GM18517 (cell line): ENCODE measurements around the gene TAF15.
A peak's percentile ranks its signal among the peaks of the same experiment; 100 is the strongest.

Experiments
- ATAC-seq: cut with Tn5 transposase; IDR thresholded peaks from one replicate; pipeline ENCODE4 v1.9.1; 2021; ENCODE audit warnings: mild to moderate bottlenecking, moderate library complexity; ENCODE audit not compliant: unreplicated experiment

TAF15 gene

DNA sequence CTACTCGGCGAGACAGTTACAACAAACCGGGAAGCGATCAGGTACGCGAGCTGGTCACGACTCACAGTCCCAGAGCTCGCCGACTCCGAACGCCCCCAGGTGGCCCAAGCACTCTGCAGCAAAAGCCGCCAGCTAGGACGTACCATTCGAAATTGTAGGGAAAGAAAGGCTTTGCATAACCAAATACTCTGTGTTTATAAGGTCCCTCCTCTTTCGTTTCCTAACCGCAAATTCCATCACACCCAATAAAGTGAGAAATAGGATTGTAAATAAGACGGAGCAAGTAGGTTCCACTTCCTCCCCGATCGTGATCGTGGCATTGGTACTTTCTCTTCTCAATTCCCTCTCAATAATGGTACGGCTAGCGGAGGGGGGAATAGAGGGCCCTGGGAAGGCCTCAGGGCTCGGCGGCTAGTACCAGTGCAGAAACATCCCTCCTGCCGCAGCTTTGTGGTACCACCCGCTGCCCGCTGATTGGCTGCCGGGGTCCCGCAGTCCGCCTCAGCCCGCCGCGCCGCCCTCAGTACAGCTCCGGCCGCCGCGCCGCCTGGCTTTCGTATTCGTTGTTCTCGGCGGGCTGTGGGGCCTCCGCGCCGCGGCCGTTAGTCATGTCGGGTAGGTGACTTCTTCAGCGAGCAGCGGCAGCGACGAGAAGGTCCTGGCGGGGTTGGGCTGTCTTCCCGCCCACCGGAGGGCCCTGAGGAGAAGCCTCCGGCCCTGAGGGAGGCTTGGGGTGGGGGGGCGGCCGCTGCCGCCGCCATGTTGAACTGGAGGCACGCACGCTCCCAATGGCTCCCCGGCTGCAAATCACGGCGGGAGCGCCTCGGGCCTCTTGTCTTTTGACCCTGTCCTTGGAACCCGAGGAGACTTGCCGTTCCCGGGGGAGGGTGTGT is at the start of gene TAF15:
TSS of gene TAF15 (plus strand) at position 523 of the 893 bp plus-strand sequence. CDS start at position 609, 86 bp downstream.
- peak; percentile 89 for ATAC-seq

DNA sequence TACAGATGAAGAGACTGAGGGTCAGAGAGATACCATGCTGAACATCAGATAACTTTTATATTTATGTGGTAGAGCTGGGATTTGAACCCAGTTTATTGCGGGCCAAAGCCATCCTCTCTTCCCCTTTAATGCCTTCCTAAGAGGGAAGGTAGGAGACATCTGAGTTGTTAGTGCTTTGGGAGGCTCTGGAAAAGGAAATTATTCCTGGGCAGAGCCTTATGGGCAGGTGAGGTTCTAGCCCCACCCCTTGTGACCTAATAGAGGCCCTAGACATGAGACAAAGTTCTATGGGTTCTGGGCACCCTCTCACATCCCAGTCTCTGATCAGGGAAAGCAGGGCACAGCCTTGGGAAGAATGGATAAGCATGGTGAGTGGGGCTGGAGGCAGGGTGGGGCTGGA is 48.7 kb upstream of the TAF15 start, which contains the start of gene C17orf50:
TSS of gene C17orf50 (plus strand) at position 301 of the 400 bp plus-strand sequence. CDS start at position 356, 55 bp downstream.
- ATAC-seq: no peak

DNA sequence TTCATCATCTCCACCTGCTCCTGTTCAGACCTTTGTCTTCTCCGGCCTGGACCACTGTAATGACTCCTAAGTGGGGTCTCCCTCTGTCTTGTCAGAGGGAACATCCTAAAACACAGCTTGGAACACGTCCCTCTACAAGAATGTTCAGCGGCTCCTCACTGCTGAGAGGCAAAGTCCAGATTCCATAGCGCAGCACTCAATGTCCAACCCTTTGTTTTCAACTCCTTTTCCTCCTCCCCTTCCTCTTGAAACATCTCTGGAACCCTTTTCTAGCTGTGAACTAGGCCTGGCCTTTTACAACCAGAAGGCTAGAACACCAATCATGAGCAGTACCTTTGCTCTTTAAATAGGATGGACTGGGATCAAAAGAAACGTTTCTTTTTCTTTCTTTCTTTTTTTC is 47.7 kb upstream of the TAF15 start:
- no peak for ATAC-seq

DNA sequence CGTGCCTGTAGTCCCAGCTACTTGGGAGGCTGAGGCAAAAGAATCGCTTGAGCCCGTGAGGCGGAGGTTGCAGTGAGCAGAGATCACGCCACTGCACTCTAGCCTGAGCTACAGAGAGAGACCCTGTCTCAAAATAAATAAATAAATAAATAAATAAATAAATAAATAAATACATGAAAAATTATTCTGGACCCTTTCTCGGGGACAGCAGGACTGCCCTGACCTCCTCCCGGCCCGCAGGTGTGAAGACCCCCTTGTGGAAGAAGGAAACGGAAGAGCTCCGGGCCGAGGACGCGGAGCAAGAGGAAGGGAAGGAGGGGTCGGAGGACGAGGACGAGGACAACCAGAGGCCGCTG is 45.5 kb upstream of the TAF15 start:
- peak; percentile 17 for ATAC-seq

DNA sequence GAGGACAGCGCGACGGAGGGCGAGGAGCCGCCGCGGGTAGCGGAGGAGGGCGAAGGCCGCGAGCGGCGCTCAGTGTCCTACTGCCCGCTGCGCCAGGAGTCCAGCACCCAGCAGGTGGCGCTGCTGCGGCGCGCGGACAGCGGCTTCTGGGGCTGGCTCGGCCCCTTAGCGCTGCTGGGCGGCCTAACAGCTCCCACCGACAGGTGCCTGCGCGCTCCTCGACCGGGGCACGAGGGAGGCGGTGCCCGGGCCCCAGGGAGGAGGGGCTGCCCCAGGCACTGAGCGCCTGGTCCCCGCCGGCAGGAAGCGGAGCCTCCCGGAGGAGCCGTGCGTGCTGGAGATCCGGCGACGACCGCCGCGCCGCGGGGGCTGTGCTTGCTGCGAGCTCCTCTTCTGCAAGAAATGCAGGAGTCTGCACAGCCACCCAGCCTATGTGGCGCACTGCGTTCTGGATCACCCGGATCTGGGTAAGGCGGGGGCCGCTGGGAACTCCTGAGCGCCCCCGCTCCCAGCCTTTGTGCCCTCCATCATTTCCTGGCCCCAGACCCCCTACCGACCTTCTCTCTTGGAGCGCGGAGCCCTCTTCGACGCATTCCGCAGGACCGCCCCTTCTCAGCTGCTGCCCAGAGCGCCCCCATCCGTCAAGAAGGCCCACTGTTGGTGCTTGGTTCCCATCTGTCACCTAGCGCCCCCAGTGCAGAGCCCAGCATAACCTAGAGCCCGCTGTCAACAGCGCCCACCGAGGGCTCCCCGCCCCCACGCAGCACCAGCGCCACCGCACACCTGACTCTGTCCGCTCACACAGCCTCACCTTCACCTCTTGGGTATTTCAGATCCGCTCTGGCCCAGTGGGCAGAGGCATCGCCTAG is 44.9 kb upstream of the TAF15 start:
- peak; percentile 73 for ATAC-seq

DNA sequence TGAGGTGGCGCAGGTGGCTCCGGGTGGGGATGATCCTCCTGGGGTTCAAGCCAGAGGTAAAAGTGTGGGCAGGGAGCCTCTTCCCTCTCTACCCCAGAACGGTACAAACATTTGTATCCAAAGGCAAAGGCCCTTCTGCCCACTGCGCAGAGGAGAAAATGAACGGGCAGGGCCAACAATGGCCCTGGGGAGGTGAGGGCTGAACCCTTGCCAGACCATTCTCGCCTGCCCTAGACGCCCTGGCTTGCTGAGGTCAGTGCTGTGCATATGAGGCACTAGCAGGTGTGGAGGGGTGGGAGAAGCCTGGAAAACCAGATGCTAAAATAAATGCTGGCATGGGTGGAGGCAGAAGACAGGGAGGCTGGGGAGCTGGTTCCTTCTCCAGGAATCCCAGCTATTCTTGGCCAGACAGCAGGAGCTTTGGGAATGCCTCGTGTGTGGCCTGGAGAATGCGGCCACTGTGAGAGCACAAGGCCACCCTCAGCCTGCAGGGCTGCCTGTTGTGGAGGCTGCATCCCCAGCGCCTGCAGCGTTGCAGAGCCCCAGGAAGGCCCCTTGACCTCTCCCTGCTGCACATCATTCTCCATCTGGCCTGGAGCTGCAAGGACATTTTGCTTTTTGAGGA is 44.1 kb upstream of the TAF15 start:
- ATAC-seq: no peak

DNA sequence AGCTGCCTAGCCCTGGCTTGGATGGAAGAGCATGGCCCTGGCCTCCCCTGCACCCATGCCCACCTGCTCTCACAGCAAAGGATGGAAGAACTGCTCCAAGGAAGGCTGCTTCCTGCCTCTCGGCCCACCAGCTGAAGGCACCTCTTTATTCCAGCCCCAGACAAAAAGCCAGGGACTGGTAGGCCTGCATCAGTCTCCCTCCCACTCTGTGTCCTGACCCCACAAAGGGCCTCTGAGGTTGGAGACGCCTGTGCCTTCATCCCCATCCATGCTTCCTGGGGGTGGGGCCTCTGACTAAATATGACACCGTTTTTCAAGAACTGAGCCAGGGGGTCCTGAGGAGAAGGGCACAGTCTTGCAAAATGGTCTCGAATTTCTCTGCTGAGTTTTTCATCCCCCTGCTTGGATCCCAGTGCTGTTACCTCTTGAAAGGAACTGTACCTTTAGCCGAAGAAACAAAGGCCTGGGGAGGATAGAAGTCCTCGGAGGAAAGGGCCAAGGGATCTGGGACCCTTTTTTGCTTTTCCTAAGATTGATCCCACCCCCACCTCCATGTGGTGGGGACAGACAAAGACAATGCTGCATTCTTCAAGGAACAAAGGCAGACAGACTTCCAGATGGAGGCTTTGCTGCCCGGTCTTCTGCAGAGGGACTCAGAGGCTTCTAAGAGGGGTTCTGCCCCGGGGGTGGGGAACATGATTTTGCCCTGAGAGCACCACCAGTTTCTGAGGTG is 43.4 kb upstream of the TAF15 start:
- no peak for ATAC-seq

DNA sequence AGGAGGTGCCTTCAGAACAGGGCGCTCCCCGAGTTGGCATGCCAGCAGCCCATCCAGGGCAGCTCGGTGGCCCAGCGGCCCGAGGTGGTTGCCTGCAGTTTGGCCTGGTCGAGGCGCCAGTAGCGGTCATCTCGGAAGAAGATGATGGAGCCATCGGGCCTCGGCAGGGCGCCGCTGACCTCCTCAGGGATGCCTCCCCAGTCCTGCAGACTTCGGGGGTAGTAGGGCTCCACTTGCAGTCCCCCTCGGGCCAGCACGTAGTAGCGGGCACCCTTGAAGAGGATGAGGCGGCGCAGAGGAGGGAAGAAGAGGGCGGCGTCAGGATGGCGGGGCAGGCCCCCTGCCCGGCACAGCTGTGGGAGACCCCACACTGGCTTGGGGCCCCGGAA is 42.8 kb upstream of the TAF15 start:
- no peak for ATAC-seq

DNA sequence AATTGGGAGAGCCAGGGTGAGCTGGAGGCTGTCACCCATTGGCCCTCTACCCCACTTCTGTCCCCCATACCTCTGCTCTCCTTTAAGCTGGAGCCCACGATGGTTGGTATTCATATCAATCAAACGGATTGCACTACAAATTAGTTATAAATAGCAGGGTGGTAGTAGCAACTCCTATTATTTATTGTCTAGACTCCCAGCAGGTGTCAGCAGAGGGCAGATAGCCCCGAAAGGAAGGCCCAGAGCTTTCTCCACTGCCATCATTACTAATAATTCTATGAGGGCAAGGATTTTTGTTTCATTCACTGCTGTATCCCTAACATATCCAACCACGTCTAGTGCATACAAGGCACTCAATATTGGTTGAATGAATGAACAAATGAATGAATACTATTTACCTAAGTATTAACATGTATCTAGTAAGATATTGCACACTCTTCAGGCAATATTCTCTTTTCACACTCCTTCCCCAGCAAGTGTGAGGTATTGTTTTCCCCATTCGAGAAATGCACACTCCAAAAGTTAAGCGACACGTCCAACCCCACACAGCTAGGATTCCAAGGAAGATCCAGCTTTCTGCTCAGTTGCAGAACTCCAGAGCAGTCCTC is 42.3 kb upstream of the TAF15 start:
- ATAC-seq: no peak

DNA sequence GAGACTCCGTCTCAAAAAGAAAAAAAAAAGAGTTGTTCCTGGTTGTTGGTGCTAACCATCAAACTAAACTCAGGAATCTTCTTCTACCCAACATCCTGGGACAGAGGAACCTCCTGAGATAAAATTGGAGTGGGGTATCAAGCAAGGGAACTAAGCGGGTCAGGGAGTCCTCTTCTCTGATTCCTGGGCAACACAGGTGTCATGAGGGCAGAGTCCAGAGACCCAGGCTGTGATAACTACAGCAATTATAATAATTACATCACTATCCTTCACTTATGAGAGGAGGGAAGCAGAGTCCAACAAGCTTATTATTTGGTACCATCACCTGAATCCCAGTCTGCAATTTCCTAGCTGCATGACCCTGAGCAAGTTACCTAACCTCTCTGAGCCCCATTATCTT is 40.5 kb upstream of the TAF15 start:
- no peak for ATAC-seq

DNA sequence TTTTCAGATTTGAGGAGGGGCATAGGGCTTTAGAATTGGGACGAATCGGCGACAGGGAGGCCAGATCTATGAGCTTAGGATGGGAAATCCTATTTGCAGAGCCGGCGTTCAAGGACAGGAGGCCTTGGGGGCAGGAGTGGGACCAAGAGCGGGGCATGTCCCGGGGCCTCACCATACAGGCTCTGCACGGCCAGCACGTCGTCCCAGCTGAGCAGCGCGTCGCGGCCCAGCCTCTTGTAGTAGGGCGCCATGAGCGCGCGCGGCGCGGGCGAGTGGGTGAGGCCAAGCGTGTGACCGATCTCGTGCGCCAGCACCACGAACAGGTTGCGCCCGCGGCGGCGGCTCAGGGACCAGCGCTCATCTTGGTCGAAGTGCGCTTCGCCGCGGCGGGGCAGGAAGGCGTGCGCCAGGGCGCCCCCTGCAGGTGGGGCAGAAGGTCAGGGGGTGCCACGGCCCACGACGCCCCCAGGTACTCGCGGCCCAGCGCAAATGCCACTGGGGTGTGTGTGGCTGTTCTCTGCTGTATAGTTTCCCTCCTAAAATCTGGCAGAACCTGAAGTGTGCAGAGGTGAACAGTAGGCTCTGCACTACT is 39.3 kb upstream of the TAF15 start:
- no peak for ATAC-seq

DNA sequence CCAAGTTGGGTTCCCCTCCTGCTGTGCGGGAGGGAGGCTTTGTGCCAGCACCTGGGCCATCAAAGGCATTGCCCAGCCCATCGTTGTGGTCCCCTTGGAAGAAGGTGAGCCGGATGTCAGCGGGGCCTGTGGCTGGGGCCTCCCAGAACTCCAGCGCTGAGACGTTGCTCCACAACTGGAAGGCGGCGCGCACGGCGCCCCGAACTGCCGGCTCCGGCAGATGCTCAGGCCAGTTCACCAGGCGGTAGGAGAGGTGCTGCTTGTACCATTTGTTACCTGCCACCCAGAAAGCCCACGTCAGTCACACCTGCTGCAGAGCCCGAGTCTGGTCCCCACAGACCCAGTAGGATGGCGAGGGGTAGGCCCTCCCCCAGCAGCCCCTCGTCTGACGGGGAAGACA is 36.2 kb upstream of the TAF15 start:
- ATAC-seq: no peak

DNA sequence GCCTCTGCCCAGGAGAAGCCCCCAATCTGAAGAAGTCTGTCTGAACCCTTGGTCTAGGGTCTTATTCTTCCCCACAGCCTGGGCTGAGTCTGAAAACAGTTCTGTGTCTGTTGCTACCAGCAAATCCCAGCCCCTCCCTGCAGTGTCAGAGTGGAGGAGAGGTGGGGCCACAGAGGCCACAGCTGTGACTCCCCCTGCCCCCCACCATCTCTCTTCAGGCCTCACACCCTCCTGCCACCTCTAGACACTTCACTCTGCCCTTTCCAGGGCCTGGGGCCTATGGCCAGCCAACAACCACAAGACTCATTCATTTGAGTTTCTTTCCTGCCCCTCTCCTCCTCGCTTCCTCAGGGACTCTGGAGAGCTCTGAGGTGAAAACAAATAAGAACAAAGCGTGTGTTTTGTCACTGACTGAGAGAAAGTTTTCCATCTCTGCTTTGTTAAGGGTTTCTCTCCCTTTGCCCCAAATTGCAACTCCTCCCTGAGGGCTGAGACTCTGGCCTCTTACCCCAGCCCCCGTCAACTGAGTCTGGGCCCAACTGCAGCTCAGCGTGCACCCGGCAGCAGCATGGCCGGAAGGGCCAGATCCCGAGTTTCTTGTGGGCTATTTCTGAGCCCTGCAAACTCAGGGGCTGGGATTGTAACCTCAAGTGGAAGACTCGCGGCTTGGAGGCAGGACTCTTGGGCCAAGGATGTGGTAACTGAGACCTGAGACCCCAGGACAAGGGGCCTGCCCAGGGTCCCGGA is 35.4 kb upstream of the TAF15 start:
- no peak for ATAC-seq

DNA sequence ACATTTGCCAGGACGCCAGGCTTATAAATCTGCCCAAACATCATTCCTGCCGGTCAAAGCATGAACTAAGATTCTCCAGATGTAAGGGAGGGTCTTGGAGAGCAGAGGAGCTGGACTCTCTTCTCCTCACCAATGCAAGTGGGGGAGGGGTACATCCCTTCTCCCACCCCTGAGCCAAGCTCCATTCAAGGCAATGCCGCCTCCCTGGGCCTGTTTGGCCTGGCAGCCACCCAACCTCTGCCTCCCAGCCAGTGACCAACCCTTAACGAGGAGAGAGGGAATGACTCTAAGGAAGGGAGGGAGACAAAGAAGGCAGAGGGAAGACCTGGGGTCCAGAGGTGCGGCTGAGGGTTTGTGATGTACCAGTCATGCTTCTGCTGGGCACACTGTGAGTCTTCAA is 34.8 kb upstream of the TAF15 start:
- no peak for ATAC-seq

DNA sequence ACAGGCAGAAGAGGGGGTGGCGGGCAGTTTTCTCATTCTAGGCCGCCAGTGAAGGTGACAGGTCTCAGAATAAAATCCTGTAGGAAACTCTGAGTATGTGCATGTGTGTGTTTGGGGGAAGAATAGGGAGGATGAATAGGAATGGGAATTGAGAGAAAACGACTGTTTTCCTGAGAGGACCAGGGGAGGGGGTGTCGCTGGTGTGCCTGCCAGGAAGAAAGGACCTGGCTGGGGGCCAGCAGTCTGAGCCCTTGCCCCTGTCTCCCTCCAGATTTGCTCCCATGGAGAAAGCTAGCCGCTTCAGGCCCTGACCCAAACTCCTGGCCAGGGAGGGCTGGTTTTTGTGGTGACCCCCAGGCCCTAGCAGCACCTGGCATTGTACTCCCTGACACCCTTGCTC is 34.2 kb upstream of the TAF15 start:
- no peak for ATAC-seq

DNA sequence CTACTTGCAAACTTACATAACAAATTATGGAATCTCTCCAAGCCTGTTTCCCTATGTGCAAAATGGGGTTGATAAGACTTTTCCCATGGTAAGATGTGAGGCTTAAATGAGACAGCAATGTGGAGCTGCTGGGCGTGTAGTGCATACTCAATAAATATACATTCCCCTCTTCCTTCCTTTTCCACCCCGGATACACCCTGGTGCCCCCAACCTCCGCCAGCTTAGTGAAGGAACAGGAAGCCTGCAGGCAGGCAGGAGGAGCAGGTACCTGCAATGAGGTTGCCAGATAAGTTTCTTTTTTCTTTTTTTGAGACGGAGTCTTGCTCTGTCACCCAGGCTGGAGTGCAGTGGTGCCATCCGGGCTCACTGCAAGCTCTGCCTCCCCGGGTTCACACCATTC is 33.7 kb upstream of the TAF15 start:
- no peak for ATAC-seq

DNA sequence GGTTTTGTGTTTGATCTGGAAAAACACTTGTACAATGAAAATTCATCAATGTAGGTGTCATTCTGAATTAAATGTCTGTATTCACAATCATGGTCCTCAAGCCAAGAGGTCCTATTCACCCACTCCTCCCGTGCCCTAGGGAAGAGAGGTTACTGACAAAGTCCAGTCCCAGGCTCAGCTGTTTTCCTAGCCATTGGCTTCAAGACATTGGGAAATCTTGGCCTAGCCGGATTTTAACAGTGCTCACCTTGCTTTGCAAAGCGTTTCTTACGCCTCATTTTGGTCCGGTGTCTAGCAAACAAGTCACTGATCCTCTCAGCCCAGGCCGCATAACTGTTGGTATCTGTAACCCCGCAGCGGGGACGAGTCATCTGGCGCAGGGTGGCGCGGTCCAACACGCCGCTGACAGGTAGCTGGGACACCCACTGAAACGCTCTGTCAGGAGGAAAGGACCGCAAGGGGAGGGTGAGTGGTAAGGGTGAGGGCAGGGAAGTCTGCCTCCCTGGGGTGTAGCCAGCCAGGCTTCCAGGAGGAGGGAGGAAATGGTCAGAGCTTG is 30.6 kb upstream of the TAF15 start:
- no peak for ATAC-seq

DNA sequence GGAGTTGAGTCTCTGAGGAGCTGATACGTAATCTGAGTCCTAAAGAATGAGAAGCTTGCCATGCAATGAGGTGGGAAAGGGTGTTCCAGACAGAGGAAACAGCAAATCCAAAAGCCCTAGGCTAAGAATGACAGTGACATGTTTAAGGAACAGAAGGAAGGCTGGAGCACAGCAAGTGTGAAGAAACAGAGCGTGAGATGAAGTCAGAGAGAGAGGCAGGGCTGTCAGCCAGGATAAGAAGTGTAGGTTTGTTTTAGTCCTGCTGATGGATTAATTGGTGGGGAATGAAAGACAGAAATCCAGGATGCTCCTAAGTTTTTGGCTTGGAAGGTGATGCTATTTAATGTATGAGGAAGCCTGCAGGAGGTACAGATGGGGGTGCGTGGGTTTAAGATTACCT is 28.3 kb upstream of the TAF15 start:
- no peak for ATAC-seq

DNA sequence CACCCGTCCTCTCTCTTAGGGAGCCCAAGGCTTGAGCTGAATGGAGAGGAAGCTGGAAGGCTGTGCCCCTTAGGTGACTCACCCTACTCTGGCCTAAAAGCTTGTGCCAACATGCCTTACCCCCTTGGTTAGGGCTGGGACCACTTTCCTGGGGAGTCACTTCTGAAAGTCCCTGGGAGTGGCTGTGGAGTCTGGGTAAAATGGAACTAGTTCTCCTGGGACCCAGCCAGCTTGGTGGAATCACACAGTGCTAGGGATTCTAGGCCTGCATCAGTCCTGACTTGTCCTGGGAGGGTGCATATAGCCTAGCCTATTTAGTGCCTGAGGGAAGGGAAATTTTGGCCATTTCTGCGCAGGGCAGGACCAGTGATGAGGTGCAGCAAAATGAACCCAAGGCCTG is 24.4 kb upstream of the TAF15 start:
- no peak for ATAC-seq
